Uterus (tissue), 4 donors: ENCODE data around the gene CPPED1. TPM values are rescaled to one million over a fixed set of nuclear protein-coding genes. Genes with fewer than 3 reads are reported as not detected.

Source experiments
- DNase-seq, 2 donors: peaks; one replicate each; pipeline ENCODE4 v3.0.0-alpha.2; 2019 to 2020
- H3K27ac ChIP-seq, 2 donors: fragments of 200-600 bp; sonication (generic); 1 replicate in 1 of 2; 2 replicates in 1 of 2; pipeline ENCODE4 v1.5.1; 2016 to 2018
- H3K27me3 ChIP-seq, 2 donors: fragments of 200-600 bp; sonication (generic); one replicate each; pipeline ENCODE4 v1.5.1; 2018 to 2019; ENCODE audit warnings: control low read depth in 1 of 2
- H3K36me3 ChIP-seq, 2 donors: fragments of 200-600 bp; sonication (generic); one replicate each; pipeline ENCODE4 v1.5.1; 2019; ENCODE audit warnings: control low read depth in 1 of 2
- H3K4me1 ChIP-seq, 2 donors: fragments of 200-600 bp; sonication (generic); one replicate each; pipeline ENCODE4 v1.5.1; 2018 to 2019; ENCODE audit warnings: control low read depth in 1 of 2
- H3K4me3 ChIP-seq, 2 donors: fragments of 200-600 bp; sonication (generic); 1 replicate in 1 of 2; 2 replicates in 1 of 2; pipeline ENCODE4 v1.5.1; 2018 to 2019; ENCODE audit warnings: mild to moderate bottlenecking in 1 of 2
- H3K9me3 ChIP-seq, 2 donors: fragments of 200-600 bp; sonication (generic); one replicate each; pipeline ENCODE4 v1.5.1; 2019; ENCODE audit warnings: control low read depth in 1 of 2
- CTCF ChIP-seq, 4 experiments: fragments of 200-600 bp in 2 of 4; fragments of 450-650 bp in 2 of 4; sonication (generic) in 2 of 4; IDR thresholded peaks; one replicate each; pipeline ENCODE4 v1.5.1; 2016 to 2019; ENCODE audit warnings: antibody characterized with exemption in 4 of 4, mild to moderate bottlenecking in 2 of 4, moderate library complexity in 1 of 4
- POLR2A ChIP-seq, 2 donors: fragments of 450-650 bp; IDR thresholded peaks; one replicate each; pipeline ENCODE4 v1.6.1; 2016; ENCODE audit warnings: antibody characterized with exemption in 2 of 2, mild to moderate bottlenecking in 1 of 2, moderate library complexity in 1 of 2
- intact Hi-C: fragments of 100-400 bp; cut with DNase I; formaldehyde crosslinking; loops from one replicate; pipeline ENCODE4 v1.15.1; 2023; ENCODE audit warnings: low total_unique reads
- total RNA-seq, 4 donors: library from RNA; depleted of rRNA in 3 of 4; stranded (reverse); fragments of >200 nt in 3 of 4; gene quantifications; one replicate each; pipeline versions ENCODE4 v1.1.0 to v1.2.4, GENCODE V29; 2014 to 2023
- donor health status: DM: yes; HTN: yes; CAD: no.

CPPED1 gene
- total RNA-seq, 4 donors from 2014 or later: 1.5 to 9.2 (median 5.5) TPM

- Histone ChIP-seq H3K9me3 (no peaks in the 10 kb centered on the region), H3K27me3 (no peaks in the 10 kb centered on the region), H3K4me1 (no peaks in the 10 kb centered on the region), H3K4me3 (no peak overlapping the region), H3K27ac (no peak overlapping the region), H3K36me3 (no peaks in the 10 kb centered on the region)
- DNase-seq: no peak
- intact Hi-C loops: no loop called here
- TF ChIP-seq CTCF (IDR thresholded peaks at IDR 0.05) (no peak), POLR2A (IDR thresholded peaks at IDR 0.05) (no peak)
These were observed 56.4 kb downstream of the CPPED1 start for GRCh38 chr16:12747261-12747660.

- DNase-seq: no peak
- no peak overlapping the region for H3K4me3 ChIP-seq
- no peaks in the 10 kb centered on the region for H3K4me1 ChIP-seq
- no peak for TF ChIP-seq CTCF (IDR thresholded peaks at IDR 0.05)
- TF ChIP-seq POLR2A (IDR thresholded peaks at IDR 0.05): no peak
- no peak overlapping the region for H3K27ac ChIP-seq
- no peaks in the 10 kb centered on the region for H3K27me3 ChIP-seq
- no peaks in the 10 kb centered on the region for H3K9me3 ChIP-seq
- no peaks in the 10 kb centered on the region for H3K36me3 ChIP-seq
- intact Hi-C loops: no loop called here
These were observed 58.8 kb downstream of the CPPED1 start for GRCh38 chr16:12744860-12745259.

GRCh38 chr16:12742741-12743140, 60.9 kb downstream of the CPPED1 start:
- Histone ChIP-seq H3K27ac (no peak overlapping the region), H3K4me1 (no peaks in the 10 kb centered on the region), H3K9me3 (no peaks in the 10 kb centered on the region), H3K4me3 (no peak overlapping the region), H3K36me3 (no peaks in the 10 kb centered on the region), H3K27me3 (no peaks in the 10 kb centered on the region)
- DNase-seq: no peak
- TF ChIP-seq CTCF (IDR thresholded peaks at IDR 0.05) (no peak), POLR2A (IDR thresholded peaks at IDR 0.05) (no peak)
- intact Hi-C loops: no loop called here

- H3K27me3 ChIP-seq: no peaks in the 10 kb centered on the region
- no peak overlapping the region for H3K4me3 ChIP-seq
- no peaks in the 10 kb centered on the region for H3K36me3 ChIP-seq
- no peak overlapping the region for H3K27ac ChIP-seq
- DNase-seq: no peak
- no peaks in the 10 kb centered on the region for H3K9me3 ChIP-seq
- TF ChIP-seq POLR2A (IDR thresholded peaks at IDR 0.05): no peak
- no peak for TF ChIP-seq CTCF (IDR thresholded peaks at IDR 0.05)
- no peaks in the 10 kb centered on the region for H3K4me1 ChIP-seq
- intact Hi-C loops: no loop called here
These were observed 62.6 kb downstream of the CPPED1 start for GRCh38 chr16:12740986-12741610.

GRCh38 chr16:12739738-12740137, 63.9 kb downstream of the CPPED1 start:
- intact Hi-C loops: no loop called here
- Histone ChIP-seq H3K27me3 (no peaks in the 10 kb centered on the region), H3K27ac (no peak overlapping the region)

More at GRCh38 chr16:12739738-12740137, 63.9 kb downstream of the CPPED1 start:
- no peaks in the 10 kb centered on the region for H3K4me1 ChIP-seq
- no peaks in the 10 kb centered on the region for H3K9me3 ChIP-seq
- no peak for DNase-seq
- no peak overlapping the region for H3K4me3 ChIP-seq
- no peaks in the 10 kb centered on the region for H3K36me3 ChIP-seq
- TF ChIP-seq POLR2A (IDR thresholded peaks at IDR 0.05): no peak
- TF ChIP-seq CTCF (IDR thresholded peaks at IDR 0.05): no peak
